Astrocyte of the spinal cord (primary cell): ENCODE data around the gene SERPINB6.

Experiments used
- DNase-seq: peaks from one replicate; pipeline ENCODE4 v3.0.0; 2011; ENCODE audit warnings: low read depth, low spot score
- H3K4me3 ChIP-seq: 2 replicates; pipeline ENCODE4 v1.5.1; 2011; ENCODE audit warnings: low read depth, mild to moderate bottlenecking, low read length, moderate library complexity
- in situ Hi-C: cut with HindIII; loops from 2 replicates; pipeline ENCODE4 v1.10.0; 2017; ENCODE audit warnings: low sequenced_read_pairs
- TF ChIP-seq, protein P1 (sequence below): IDR thresholded peaks from 2 replicates; pipeline ENCODE4 v1.5.1; 2012; ENCODE audit warnings: low read depth, mild to moderate bottlenecking, low read length, inconsistent platforms

Gene SERPINB6

DNA sequence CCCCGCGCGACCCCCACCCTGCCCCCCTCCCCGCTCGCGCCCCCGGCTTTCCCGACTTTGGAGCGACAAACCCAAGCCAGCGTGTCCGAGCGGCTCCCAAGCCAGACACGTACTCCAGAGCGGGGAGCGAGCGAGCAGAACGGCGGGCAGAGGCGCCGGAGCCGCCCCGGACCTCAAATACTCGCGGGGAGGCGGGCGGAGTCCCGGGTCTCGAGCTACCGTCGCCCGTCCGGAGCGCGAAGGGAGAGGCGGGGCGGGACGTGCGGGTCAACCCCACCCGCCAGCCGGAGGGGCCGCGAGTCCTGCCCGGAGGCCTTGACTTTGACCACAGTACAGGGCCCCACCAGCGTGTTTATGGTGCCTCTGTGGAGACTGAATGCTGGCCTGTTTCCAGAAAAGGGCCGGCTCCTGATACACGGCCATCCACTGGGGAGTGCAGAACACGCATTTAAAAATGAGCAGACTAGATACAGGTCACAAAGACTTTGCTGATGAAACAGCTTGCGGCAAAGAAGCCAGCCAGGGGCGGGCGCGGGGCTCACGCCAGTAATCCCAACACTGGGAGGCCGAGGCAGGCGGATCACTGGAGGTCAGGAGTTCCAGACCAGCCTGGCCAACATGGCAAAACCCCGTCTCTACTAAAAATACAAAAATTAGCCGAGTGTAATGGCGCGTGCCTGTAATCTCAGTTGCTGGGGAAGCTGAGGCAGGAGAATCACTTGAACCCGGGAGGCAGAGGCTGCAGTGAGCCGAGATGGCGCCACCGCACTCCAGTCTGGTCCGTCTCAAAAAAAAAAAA lies at the start of gene SERPINB6:
SERPINB6 (minus strand) TSS at position 148 of the 799 bp plus-strand sequence. CDS start 12,235 bp downstream, outside the sequence.
- TF ChIP-seq, protein P1, sequence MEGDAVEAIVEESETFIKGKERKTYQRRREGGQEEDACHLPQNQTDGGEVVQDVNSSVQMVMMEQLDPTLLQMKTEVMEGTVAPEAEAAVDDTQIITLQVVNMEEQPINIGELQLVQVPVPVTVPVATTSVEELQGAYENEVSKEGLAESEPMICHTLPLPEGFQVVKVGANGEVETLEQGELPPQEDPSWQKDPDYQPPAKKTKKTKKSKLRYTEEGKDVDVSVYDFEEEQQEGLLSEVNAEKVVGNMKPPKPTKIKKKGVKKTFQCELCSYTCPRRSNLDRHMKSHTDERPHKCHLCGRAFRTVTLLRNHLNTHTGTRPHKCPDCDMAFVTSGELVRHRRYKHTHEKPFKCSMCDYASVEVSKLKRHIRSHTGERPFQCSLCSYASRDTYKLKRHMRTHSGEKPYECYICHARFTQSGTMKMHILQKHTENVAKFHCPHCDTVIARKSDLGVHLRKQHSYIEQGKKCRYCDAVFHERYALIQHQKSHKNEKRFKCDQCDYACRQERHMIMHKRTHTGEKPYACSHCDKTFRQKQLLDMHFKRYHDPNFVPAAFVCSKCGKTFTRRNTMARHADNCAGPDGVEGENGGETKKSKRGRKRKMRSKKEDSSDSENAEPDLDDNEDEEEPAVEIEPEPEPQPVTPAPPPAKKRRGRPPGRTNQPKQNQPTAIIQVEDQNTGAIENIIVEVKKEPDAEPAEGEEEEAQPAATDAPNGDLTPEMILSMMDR, result no peak
- in situ Hi-C loops, result no loop called here
- peak within 1 kb of the TSS; percentile 53 for H3K4me3 ChIP-seq
- DNase-seq, result peak; percentile 74

DNA sequence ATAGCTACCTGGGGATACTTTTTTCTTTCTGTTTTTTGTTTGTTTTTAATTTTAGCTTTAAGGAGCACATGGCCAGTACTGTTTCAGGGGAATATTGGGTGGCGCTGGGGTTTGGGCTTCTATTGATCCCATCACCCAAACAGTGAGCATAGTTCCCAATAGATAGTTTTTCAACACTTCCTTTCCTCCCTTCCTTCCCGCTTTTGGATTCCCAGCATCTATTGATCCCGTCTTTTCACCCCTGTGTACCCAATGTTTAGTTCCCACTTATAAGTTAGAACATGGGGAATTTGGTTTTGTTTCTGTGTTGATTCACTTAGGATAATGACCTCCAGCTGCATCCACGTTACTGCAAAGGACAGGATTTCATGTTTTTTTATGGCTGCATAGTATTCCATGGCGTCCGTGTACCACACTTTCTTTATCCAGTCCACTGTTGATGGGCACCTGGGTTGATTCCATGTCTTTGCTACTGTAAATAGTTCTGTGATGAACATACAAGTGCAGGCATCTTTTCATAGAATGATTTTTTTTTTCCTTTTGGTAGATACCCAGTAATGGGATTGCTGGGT lies 48.5 kb upstream of the SERPINB6 start:
- in situ Hi-C loops, result no loop called here

GRCh38 chr6:3019065-3019464 lies 47.7 kb upstream of the SERPINB6 start:
- H3K4me3 ChIP-seq, result no peak overlapping the region
- DNase-seq, result no peak
- TF ChIP-seq, protein P1, result no peak
- in situ Hi-C loops, result no loop called here

More for the DNA sequence above, 48.5 kb upstream of the SERPINB6 start:
- DNase-seq, result no peak
- TF ChIP-seq, protein P1, result no peak
- H3K4me3 ChIP-seq, result no peak overlapping the region

- in situ Hi-C loops, result no loop called here
- no peak for DNase-seq
- TF ChIP-seq, protein P1, result no peak
- H3K4me3 ChIP-seq, result no peak overlapping the region
These were observed 45.9 kb upstream of the SERPINB6 start for GRCh38 chr6:3017304-3017703.

- H3K4me3 ChIP-seq, result no peak overlapping the region
- no peak for DNase-seq
- TF ChIP-seq, protein P1, result no peak
- in situ Hi-C loops, result no loop called here
These were observed 45.3 kb upstream of the SERPINB6 start for GRCh38 chr6:3016473-3017280.

DNA sequence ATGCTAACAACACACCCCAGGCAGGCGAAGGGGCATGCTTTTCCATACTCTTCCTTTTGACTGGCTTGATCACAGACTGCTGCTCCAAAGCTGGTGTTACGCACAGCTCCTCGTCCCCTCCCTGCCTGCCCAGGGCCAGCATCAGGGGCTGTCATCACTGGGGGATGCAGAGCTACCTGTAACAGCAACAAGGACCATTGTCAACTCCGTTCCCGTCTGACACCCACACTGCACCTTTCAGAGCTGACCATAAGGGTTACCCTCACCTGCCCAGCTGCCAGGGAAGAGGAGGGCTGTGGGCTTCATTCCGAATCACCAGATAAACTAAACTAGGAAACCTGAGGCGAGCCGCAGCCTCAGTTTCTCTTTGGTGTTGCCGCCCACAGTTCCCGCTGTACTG lies 43.8 kb upstream of the SERPINB6 start:
- no peak for DNase-seq
- no peak overlapping the region for H3K4me3 ChIP-seq
- in situ Hi-C loops, result no loop called here
- TF ChIP-seq, protein P1, result no peak
